Subcutaneous abdominal adipose tissue (tissue), 5 donors: Measurements from ENCODE around the gene STK4.

ENCODE experiments used
- H3K27ac ChIP-seq: one replicate; pipeline ENCODE4 v1.7.0; 2013; ENCODE audit warnings: low read depth, mild to moderate bottlenecking, inconsistent platforms, low read length, moderate library complexity
- H3K27me3 ChIP-seq, 5 donors: one replicate each; pipeline ENCODE4 v1.7.0; 2013; ENCODE audit warnings: low read length in 5 of 5, inconsistent platforms in 1 of 5; ENCODE audit not compliant: control insufficient read depth in 5 of 5, insufficient read depth in 4 of 5
- H3K36me3 ChIP-seq, 5 donors: one replicate each; pipeline ENCODE4 v1.7.0; 2013; ENCODE audit warnings: low read length in 5 of 5; ENCODE audit not compliant: control insufficient read depth in 5 of 5, insufficient read depth in 5 of 5
- H3K4me1 ChIP-seq, 5 donors: one replicate each; pipeline ENCODE4 v1.7.0; 2013; ENCODE audit warnings: low read length in 5 of 5, mild to moderate bottlenecking in 3 of 5, moderate library complexity in 1 of 5; ENCODE audit not compliant: control insufficient read depth in 5 of 5, insufficient read depth in 5 of 5
- H3K4me3 ChIP-seq, 5 donors: one replicate each; pipeline ENCODE4 v1.7.0; 2013; ENCODE audit warnings: low read length in 5 of 5, low read depth in 1 of 5
- H3K9ac ChIP-seq, 5 donors: one replicate each; pipeline ENCODE4 v1.7.0; 2013; ENCODE audit warnings: low read length in 5 of 5, mild to moderate bottlenecking in 4 of 5, moderate library complexity in 3 of 5
- H3K9me3 ChIP-seq, 5 donors: one replicate each; pipeline ENCODE4 v1.7.0; 2013; ENCODE audit warnings: low read length in 5 of 5; ENCODE audit not compliant: control insufficient read depth in 5 of 5
- donor health status: healthy.
- donor health status: healthy.
- donor health status: healthy.
- donor health status: healthy.
- donor health status: healthy.

STK4 gene

GRCh38 chr20:44966030-44966961 lies at the start of gene STK4:
STK4 (plus strand) TSS chr20:44966512; CDS start chr20:44966569, 57 bp downstream.
- Histone ChIP-seq H3K9me3 (no peaks in the 10 kb centered on the region), H3K4me1 (peaks cover 3 to 25% (median 23%) of the 10 kb centered on the region in 5 donors), H3K9ac (peak within 1 kb of the TSS; percentile 16 to 95 (median 83)), H3K4me3 (peak within 1 kb of the TSS; percentile 79 to 97 (median 93)), H3K27me3 (no peaks in the 10 kb centered on the region), H3K27ac (peak within 1 kb of the TSS; percentile 67), H3K36me3 (no peaks in the 10 kb centered on the region)

GRCh38 chr20:44916586-44916985 lies 49.7 kb upstream of the STK4 start:
- H3K4me1 ChIP-seq: no peaks in the 10 kb centered on the region
- H3K4me3 ChIP-seq: no peak overlapping the region
- no peak overlapping the region for H3K9ac ChIP-seq
- H3K27ac ChIP-seq: no peak overlapping the region
- H3K9me3 ChIP-seq: no peaks in the 10 kb centered on the region
- no peaks in the 10 kb centered on the region for H3K27me3 ChIP-seq
- H3K36me3 ChIP-seq: peaks cover 0 to 10% (median 0%) of the 10 kb centered on the region in 5 donors

- no peaks in the 10 kb centered on the region for H3K4me1 ChIP-seq
- peaks cover 0 to 10% (median 0%) of the 10 kb centered on the region in 5 donors for H3K36me3 ChIP-seq
- no peaks in the 10 kb centered on the region for H3K9me3 ChIP-seq
- H3K27ac ChIP-seq: no peak overlapping the region
- no peak overlapping the region for H3K4me3 ChIP-seq
- H3K9ac ChIP-seq: no peak overlapping the region
- H3K27me3 ChIP-seq: no peaks in the 10 kb centered on the region
Measured at GRCh38 chr20:44917399-44917798, 48.9 kb upstream of the STK4 start.

GRCh38 chr20:44918342-44918741 lies 48.0 kb upstream of the STK4 start:
- Histone ChIP-seq H3K27me3 (no peaks in the 10 kb centered on the region), H3K9ac (no peak overlapping the region), H3K4me3 (no peak overlapping the region), H3K4me1 (no peaks in the 10 kb centered on the region), H3K9me3 (no peaks in the 10 kb centered on the region), H3K36me3 (peaks cover 0 to 14% (median 5%) of the 10 kb centered on the region in 5 donors), H3K27ac (no peak overlapping the region)

GRCh38 chr20:44918761-44919160 lies 47.6 kb upstream of the STK4 start:
- H3K9ac ChIP-seq: no peak overlapping the region
- H3K4me1 ChIP-seq: no peaks in the 10 kb centered on the region
- H3K36me3 ChIP-seq: peaks cover 0 to 16% (median 5%) of the 10 kb centered on the region in 5 donors
- H3K27ac ChIP-seq: no peak overlapping the region
- H3K4me3 ChIP-seq: no peak overlapping the region
- H3K27me3 ChIP-seq: no peaks in the 10 kb centered on the region
- H3K9me3 ChIP-seq: no peaks in the 10 kb centered on the region

- peaks cover 0 to 20% (median 5%) of the 10 kb centered on the region in 5 donors for H3K36me3 ChIP-seq
- no peaks in the 10 kb centered on the region for H3K9me3 ChIP-seq
- no peaks in the 10 kb centered on the region for H3K4me1 ChIP-seq
- no peak overlapping the region for H3K4me3 ChIP-seq
- H3K9ac ChIP-seq: no peak overlapping the region
- no peak overlapping the region for H3K27ac ChIP-seq
- no peaks in the 10 kb centered on the region for H3K27me3 ChIP-seq
Measured at GRCh38 chr20:44921447-44921846, 44.9 kb upstream of the STK4 start.

GRCh38 chr20:44924541-44924940 lies 41.8 kb upstream of the STK4 start:
- no peaks in the 10 kb centered on the region for H3K4me1 ChIP-seq
- H3K9me3 ChIP-seq: no peaks in the 10 kb centered on the region
- H3K27me3 ChIP-seq: no peaks in the 10 kb centered on the region
- no peak overlapping the region for H3K4me3 ChIP-seq
- H3K9ac ChIP-seq: no peak overlapping the region
- H3K36me3 ChIP-seq: peaks cover 0 to 13% (median 5%) of the 10 kb centered on the region in 5 donors
- H3K27ac ChIP-seq: no peak overlapping the region

GRCh38 chr20:44928595-44928994 lies 37.7 kb upstream of the STK4 start:
- no peaks in the 10 kb centered on the region for H3K9me3 ChIP-seq
- H3K36me3 ChIP-seq: peaks cover 0 to 24% (median 7%) of the 10 kb centered on the region in 5 donors
- no peak overlapping the region for H3K4me3 ChIP-seq
- no peak overlapping the region for H3K9ac ChIP-seq
- H3K27ac ChIP-seq: no peak overlapping the region
- H3K4me1 ChIP-seq: no peaks in the 10 kb centered on the region
- no peaks in the 10 kb centered on the region for H3K27me3 ChIP-seq

GRCh38 chr20:44930517-44931168 lies 35.7 kb upstream of the STK4 start:
- H3K9me3 ChIP-seq: no peaks in the 10 kb centered on the region
- H3K9ac ChIP-seq: no peak overlapping the region
- H3K27me3 ChIP-seq: no peaks in the 10 kb centered on the region
- no peak overlapping the region for H3K4me3 ChIP-seq
- H3K36me3 ChIP-seq: peaks cover 0 to 28% (median 9%) of the 10 kb centered on the region in 5 donors
- no peaks in the 10 kb centered on the region for H3K4me1 ChIP-seq
- no peak overlapping the region for H3K27ac ChIP-seq

- H3K4me1 ChIP-seq: no peaks in the 10 kb centered on the region
- peaks cover 0 to 38% (median 12%) of the 10 kb centered on the region in 5 donors for H3K36me3 ChIP-seq
- no peak overlapping the region for H3K4me3 ChIP-seq
- H3K27ac ChIP-seq: no peak overlapping the region
- no peaks in the 10 kb centered on the region for H3K9me3 ChIP-seq
- H3K9ac ChIP-seq: no peak overlapping the region
- H3K27me3 ChIP-seq: no peaks in the 10 kb centered on the region
Measured at GRCh38 chr20:44931911-44932310, 34.4 kb upstream of the STK4 start.
